GM08714 (cell line): ENCODE results near the gene FGFR2.
"Not testable (repeated sequence)": the region's sequence is repeated elsewhere in the genome, so short reads cannot be mapped to it uniquely, and the experiment has no call there.

ENCODE experiments used
- H3K4me3 ChIP-seq: fragments of 200-500 bp; sonication (Bioruptor generic); 2 replicates; pipeline ENCODE4 v1.5.1; 2014; ENCODE audit warnings: mild to moderate bottlenecking, low read length, inconsistent platforms
- ZNF274 ChIP-seq: IDR thresholded peaks from 2 replicates; pipeline ENCODE4 v1.6.1; 2012; ENCODE audit warnings: mild to moderate bottlenecking, low read depth, low read length

Gene FGFR2

DNA sequence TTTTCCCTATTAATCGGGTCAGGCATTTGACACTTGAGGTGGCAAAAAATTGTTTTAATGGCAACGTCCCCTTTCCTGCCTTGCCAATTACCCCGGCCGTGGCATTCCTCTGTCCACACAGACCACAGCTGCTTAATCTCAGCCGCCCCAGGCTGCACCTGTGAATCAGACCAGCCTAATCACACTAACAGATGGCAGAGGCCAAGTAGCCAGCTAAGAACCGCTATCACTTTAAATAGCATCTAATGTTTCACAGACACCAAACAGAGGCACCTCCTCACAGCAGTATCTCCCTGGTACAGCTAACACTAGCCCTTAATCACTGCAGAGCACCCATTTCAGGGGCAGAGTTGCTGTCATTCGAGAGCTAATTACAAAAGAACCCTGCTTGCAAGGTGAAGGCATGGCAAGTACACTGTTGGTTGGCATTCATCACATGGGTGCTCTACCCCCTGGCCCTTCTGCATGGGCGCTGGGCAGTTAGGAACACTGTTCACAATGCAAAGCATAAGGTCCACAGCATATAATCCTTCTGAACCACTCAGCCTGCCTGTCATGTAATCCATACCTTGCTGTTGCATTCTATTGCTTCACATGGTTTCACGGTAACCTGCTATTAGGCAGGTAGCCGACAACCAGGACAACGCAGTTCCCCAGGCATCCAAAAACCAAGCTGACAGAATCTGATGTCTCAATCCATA lies 38.8 kb downstream of the FGFR2 start:
- TF ChIP-seq ZNF274, result no peak
- no peak overlapping the region for H3K4me3 ChIP-seq

DNA sequence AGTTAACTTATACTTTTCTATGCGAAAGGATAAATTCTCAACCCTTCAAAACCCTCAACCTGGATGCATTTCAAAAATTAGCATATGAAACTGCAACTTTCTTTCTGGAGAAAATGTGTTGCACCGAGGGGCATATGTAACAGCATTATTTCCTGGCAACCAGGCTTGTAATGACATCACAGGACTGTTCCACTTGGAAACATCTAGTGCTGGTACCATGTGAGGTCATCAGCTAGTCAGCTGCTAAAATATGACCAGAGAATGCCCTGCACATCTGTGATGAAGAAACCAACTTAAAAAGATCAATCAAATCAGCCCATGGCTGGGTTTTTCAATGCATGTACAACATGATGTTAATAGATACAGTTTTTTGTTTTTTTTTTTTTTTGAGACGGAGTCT lies 40.0 kb downstream of the FGFR2 start:
- TF ChIP-seq ZNF274, result no peak
- H3K4me3 ChIP-seq, result no peak overlapping the region

DNA sequence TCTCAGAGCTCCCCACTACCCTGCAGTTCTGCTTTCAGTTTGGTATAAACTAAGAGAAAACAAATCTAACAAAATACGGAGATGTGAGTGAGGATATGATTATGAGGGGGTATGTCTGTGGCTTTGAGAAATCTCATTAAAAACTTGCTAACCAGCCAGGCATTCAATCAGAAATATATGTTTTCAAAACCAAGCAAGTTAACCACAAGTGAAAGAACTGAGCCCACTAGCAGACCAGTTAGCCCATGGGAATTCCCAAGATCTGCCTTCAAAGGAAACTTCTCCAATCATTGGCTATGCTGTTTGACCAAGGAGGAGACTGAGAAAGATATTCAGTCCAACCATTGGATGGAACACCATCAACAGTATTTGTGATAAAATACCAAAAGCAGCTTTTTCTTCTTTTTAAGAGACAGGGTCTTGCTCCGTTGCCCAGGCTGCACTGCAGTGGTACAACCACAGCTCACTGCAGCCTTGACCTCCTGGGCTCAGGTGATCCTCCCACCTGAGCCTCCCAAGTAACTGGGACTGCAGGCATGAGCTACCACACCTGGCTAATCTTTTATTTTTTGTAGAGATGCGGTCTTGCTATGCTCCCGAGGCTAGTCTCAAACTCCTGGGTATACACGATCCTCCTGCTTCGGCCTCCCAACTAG lies 41.2 kb downstream of the FGFR2 start:
- no peak for TF ChIP-seq ZNF274
- no peak overlapping the region for H3K4me3 ChIP-seq

DNA sequence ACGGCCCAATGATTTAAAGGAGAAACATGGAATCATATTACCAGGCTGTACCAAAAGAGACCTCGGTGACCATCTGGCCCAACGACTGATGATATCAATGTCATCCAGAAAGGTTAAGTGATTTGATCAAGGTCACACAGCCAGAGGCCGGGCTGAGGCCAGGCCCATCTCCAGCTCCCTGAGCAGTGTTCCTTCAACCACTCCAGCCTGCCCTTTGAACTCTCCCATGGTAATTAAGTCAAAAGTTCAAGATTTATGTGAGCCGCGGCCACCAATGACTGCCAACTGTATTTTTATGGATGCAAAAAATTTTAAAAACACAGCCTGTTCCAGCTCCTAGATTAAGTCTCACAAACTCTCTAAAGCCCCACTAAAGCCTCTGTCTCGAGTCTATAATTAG lies 41.8 kb downstream of the FGFR2 start:
- TF ChIP-seq ZNF274, result no peak
- H3K4me3 ChIP-seq, result no peak overlapping the region

DNA sequence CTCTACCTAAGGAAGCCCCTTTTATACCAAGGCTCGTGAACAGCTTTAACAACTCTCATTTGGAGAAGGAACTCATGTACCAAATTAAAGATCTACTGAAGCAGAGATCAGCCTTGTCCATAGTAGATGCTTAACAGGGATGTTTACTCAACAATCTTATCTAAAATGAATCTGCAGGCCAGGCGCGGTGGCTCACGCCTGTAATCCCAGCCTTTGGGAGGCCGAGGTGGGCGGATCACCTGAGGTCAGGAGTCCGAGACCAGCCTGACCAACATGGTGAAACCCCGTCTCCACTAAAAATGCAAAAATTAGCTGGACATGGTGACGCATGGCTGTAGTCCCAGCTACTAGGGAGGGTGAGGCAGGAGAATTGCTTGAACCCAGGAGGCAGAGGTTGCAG lies 43.3 kb downstream of the FGFR2 start:
- not testable (repeated sequence) for H3K4me3 ChIP-seq

DNA sequence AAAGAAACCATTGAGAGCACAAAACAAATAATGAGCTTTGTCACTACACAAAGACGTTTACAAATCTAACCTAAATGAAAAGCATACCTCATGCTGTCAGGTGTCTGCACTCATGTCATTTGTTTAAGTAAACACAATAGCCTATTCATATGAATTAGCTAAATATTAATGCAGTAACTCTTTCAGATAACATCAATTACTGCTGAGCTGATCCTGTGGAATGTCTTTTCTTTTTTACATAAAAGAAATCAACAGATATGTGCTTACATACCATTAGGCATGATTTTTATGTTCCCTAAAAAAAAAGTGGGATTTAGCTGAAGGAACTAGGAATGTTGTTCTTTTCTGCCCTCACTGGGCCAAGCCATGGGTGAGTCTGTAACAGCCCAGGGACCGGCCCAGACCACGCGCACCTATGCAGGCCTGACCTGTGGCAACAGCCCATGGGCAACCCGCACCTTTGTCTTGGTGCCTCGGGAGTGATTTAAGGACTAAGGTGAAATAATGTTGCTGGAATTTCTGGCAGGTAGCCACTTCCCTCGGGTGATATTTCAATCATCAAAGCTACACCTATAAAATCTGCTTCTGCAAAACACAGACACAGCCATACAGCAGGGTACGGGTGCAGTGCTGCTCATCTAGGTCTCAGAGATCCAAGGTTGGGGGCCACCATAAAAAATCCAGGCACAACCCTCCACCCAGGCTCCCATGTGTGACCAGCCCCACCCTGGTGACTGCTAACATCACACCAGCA lies 44.6 kb downstream of the FGFR2 start:
- TF ChIP-seq ZNF274, result no peak
- no peak overlapping the region for H3K4me3 ChIP-seq

DNA sequence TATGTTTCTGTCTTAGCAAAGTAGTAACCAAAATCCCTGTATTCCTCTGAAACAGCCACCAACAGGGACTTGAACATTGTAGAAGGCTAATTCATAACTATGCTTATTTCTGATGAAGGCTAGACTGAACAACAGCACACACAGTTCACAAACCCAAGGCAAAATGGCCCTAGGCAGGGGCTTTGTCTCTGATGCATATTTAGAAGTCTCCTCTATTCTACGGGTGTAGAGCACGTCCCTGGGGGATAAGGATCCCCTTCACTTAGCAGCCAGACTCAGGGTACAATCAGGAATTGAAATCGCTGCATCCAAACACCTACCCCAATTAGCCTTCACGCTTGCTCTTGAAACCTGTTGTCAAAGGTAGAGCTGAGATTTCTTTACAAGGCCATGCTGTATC lies 45.5 kb downstream of the FGFR2 start:
- no peak for TF ChIP-seq ZNF274
- H3K4me3 ChIP-seq, result no peak overlapping the region

DNA sequence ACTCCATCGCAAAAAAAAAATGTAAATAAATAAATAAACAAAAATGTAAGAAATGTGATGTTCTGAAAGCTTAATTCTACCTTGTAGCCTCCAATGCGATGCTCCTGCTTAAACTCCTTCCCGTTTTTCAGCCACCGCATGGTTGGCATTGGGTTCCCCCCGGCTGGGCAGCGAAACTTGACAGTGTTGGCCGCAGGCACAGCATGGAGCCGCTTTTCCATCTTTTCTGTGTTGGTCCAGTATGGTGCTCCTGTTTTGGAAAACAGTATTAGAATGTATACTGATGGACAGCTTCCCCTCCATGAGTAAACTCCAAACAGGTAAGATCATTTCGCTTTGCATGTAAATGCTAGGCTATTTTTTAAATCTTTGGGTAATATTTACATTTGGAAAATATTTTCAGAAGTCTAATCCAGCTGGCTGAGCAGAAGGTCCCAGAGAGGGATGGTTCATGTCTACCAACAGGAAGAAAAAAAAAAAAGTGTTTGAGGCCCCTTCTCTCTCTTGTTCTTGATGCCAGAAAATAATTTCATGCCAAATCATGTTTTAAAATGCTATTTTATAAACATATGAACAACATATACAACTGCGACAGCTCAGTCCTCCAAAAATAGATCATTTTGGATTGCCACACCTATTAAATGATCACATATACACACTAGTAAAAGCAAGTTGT lies 46.9 kb downstream of the FGFR2 start:
- no peak overlapping the region for H3K4me3 ChIP-seq
- no peak for TF ChIP-seq ZNF274

DNA sequence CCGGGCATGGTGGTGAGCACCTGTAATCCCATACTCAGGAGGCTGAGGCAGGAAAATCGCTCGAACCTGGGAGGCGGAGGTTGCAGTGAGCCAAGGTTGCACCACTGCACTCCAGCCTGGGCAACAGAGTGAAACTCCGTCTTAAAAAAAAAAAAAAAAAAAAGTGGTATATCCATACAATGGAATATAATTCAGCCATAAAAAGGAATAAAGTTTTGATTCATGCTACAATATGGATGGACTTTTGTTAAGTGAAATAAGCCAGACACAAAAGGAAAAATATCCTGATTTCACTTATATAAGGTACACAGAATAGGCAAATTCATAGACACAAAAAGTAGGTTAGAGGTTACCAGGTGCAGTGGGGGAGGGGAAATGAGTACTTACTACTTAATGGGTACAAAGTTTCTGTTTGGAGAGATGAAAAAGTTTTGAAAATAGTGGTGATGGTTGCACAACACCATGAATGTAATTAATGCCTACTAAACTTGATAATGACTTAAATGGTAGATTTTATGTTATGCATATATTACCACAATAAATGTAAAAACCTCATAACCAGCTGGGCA lies 53.9 kb downstream of the FGFR2 start:
- TF ChIP-seq ZNF274, result no peak

DNA sequence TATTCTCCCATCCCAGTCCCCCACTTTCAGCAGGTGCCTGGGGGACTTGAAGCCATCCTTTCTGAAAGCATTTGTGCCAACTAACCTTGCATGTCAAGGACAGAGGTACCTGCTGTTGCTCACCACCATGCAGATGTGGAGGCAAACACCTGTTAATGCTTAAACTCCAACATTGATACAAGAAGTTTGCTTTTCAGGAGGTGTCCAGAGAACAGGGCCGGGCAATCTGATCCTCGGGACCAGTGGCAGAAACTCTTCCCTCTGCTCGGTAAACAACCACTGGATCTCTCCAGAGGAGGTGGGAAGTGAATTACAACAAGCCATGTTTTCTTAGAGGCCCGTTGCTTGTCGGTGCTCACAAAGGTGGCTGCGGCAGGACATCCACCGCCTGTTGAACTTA lies 54.7 kb downstream of the FGFR2 start:
- TF ChIP-seq ZNF274, result no peak
- no peak overlapping the region for H3K4me3 ChIP-seq

More for the DNA sequence above, 53.9 kb downstream of the FGFR2 start:
- no peak overlapping the region for H3K4me3 ChIP-seq

DNA sequence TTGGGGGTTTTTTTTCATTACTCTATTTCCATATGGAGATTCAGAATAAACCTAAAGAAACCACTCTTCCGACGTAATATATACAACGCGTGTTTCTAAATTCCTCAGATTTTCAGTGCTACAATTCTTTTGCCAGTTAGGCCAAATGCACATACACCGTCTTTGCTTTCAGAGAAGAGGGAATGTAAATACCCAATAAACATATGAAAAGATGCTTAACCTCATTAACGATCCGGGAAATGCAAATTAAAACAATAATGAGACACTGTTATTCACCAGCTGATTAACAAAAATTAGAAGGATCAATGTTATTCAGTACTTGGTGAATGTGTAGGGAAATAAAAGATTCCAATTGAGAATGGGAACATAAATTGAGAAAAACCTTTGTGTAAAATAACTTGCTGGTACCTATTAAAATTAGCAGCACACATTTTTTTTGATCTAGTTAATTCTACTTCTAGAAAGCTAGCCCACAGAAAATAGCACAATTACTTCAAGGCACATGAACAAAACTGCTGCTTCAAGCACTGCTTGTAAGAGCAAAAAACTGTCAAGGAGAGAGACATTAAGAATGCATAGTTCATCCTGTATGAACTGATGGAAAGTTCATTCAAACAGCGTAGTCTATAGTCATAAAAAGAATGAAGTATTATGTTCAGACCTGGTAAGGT lies 56.7 kb downstream of the FGFR2 start:
- no peak overlapping the region for H3K4me3 ChIP-seq
- TF ChIP-seq ZNF274, result no peak

DNA sequence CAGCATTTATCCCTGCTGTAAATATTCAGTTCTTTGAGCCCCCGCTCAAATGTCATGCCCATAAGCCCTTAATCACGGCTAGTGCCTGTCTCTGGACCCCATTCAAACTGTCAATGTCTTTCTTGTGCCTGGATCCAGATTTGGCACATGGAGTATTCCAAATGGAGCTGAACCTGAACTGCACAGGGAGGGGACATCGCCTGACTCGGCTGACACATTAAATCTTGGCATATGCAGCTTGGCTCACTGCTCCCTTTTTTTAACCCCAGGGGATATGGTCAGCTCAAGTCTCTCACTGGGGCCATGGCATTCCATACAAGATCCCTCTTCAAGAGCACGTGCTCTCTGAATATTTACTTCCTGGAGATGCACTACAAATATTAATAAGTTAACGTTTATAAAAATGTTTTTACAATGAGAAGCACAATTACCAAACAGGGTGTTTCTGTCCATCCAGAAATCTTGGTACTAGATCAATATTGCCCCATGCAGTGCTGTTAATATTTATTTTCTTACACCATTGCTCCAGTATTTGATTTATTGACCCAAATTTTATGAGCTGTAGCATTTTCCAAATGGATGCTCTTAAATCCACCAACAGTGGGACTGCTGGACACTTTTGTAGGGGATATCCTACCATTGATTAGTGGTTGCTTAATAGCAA lies 57.4 kb downstream of the FGFR2 start:
- no peak overlapping the region for H3K4me3 ChIP-seq
- no peak for TF ChIP-seq ZNF274

DNA sequence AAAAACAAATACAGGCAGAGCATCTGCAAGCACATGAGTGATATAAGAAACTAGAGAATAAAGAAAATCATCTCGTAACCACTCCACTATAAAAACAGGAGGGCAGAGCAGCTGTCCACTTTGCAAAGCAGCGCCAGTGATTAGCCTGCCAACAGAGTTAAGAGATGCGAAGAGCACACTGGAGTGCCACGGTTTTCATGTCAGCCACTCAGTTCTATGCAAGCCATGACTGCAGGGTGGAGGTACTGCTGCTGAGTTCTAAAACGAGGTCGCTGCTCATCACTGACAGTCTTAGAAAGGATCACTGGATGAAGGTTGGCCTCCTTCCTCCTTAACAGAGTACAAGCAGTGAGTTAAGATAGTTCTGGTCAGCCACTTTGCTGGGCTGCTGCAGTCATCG lies 58.5 kb downstream of the FGFR2 start:
- no peak for TF ChIP-seq ZNF274
- no peak overlapping the region for H3K4me3 ChIP-seq
